Upper lobe of left lung (tissue), 4 donors: Measurements from ENCODE around the gene OXA1L.

Source experiments
- POLR2A ChIP-seq, 4 donors: fragments of 450-650 bp; IDR thresholded peaks; one replicate each; pipeline ENCODE4 v1.5.1; 2016 to 2017; ENCODE audit warnings: antibody characterized with exemption in 4 of 4, mild to moderate bottlenecking in 2 of 4
- TF ChIP-seq, protein P1 (sequence below), 6 experiments: fragments of 450-650 bp in 4 of 6; fragments of 200-600 bp in 2 of 6; sonication (generic) in 2 of 6; IDR thresholded peaks; one replicate each; pipeline ENCODE4 v1.5.1; 2016 to 2019; ENCODE audit warnings: antibody characterized with exemption in 6 of 6

DNA sequence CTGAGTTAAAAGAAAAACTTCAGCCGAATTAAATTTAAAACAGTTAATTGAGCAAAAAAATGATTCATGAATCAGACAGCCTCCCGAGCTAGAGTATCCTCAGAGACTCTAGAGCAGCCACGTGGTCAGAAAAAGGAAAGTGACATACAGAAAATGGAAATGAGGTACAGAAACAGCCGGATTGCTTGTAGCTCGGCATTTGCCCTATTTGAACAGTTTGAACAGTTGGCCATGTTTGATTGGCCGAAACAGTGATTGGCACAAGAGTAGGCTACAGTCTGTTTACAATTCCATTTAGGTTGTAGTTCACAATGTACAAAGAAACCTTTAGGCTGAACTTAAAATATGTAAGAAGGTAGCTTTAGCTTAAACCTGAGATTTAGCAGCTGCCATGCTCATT, 12.9 kb upstream of the OXA1L start:
- TF ChIP-seq, protein P1, sequence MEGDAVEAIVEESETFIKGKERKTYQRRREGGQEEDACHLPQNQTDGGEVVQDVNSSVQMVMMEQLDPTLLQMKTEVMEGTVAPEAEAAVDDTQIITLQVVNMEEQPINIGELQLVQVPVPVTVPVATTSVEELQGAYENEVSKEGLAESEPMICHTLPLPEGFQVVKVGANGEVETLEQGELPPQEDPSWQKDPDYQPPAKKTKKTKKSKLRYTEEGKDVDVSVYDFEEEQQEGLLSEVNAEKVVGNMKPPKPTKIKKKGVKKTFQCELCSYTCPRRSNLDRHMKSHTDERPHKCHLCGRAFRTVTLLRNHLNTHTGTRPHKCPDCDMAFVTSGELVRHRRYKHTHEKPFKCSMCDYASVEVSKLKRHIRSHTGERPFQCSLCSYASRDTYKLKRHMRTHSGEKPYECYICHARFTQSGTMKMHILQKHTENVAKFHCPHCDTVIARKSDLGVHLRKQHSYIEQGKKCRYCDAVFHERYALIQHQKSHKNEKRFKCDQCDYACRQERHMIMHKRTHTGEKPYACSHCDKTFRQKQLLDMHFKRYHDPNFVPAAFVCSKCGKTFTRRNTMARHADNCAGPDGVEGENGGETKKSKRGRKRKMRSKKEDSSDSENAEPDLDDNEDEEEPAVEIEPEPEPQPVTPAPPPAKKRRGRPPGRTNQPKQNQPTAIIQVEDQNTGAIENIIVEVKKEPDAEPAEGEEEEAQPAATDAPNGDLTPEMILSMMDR (IDR thresholded peaks at IDR 0.05): no peak
- TF ChIP-seq POLR2A (IDR thresholded peaks at IDR 0.05): no peak
